ENCODE results near the gene NKX3-2. TPM values are rescaled to one million over a fixed set of nuclear protein-coding genes. Genes with fewer than 3 reads are reported as not detected.

NKX3-2 gene
- total and polyA plus RNA-seq, 2 of the 8 experiments (the other 6 are each of a cell fraction or from before 2014, with no cell fraction given): 0.13 TPM; not detected in 1

DNA sequence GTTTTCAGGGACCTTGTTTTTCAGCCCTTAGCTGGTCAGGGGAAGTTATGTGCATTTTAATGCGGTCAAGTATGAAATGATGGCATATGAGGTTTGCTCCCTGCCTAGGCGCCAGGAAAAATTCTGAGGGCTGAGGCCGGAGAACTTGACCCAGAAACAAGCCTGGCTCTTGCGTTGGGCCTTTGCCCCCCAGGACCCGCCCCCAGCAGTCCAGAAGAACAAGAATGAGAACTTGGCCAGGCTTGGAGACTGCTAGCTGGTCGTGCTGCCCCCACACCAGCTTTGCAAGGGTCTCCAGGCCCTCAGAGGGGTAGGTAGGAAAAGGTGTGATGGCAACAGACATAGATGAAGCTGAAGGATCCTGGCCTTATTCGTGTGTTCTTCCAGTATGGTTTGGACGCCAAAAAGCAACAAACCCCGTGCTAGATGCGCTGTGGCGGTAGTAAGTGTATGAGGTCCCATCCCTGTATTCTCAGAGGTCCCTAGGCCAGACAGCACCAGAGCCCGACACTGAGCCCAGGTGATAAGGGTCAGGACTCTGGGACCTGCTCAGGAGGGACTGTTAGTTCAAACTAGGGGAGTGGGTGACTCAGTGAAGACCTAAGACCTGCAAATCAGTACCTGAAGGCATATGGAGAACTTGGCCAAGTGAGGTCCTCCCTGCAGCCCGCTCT is 10.5 kb downstream of the NKX3-2 start:
- Histone ChIP-seq H3K14ac (ENCODE audit: insufficient read length) (no peak overlapping the region), H2AK5ac (ENCODE audit: low read depth, low read length) (0 out of 2 replicates have a peak overlapping the region, but pooled peaks have one; percentile 26), H3K36me3 (ENCODE audit: control insufficient read depth in 2 of 4, insufficient read depth in 4 of 4, low read length in 3 of 4) (no peaks in the 10 kb centered on the region), H3K4me2 (ENCODE audit: insufficient read depth in 1 of 2, low read depth in 2 of 2, low read length in 2 of 2) (peak overlapping the region; percentile 33 to 52; a peak in 2 of 4 replicates), H2BK5ac (ENCODE audit: low read depth, low read length) (no peak overlapping the region), H3K23me2 (ENCODE audit: low read depth, low read length) (peaks cover 4% of the 10 kb centered on the region), H3K9me3 (ENCODE audit: insufficient read depth in 2 of 2, low read depth in 1 of 2, low read length in 1 of 2) (peaks cover 0 to 3% of the 10 kb centered on the region in 2 experiments; a peak in 2 of 4 replicates), H3K4me3 (ENCODE audit: extremely low read depth in 1 of 4, insufficient read depth in 2 of 4, low read depth in 3 of 4, low read length in 4 of 4) (peak overlapping the region in 1 of 4 experiments; percentile 34; a peak in 1 of 8 replicates), H3K4ac (replicated peaks; ENCODE audit: insufficient read length, low read depth, low read length) (no peak overlapping the region), H3K27me3 (replicated peaks in 1 of 4; ENCODE audit: control insufficient read depth in 3 of 4, extremely low read depth in 1 of 4, insufficient read depth in 3 of 4, low read length in 3 of 4) (peaks cover 89 to 100% (median 98%) of the 10 kb centered on the region in 4 experiments), H3K79me1 (ENCODE audit: low read depth, low read length) (no peaks in the 10 kb centered on the region), H3K4me1 (replicated peaks in 1 of 4; ENCODE audit: control insufficient read depth in 3 of 4, insufficient read depth in 4 of 4, low read length in 3 of 4) (peaks cover 18 to 46% (median 20%) of the 10 kb centered on the region in 4 experiments), H3K27ac (ENCODE audit: low read depth, low read length) (no peak overlapping the region), H3K23ac (ENCODE audit: insufficient read length) (no peak overlapping the region), H3K9ac (replicated peaks in 1 of 4; ENCODE audit: extremely low read depth in 1 of 4, low read depth in 3 of 4, low read length in 3 of 4) (no peak overlapping the region), H2AFZ (ENCODE audit: low read length) (no peak overlapping the region), H2BK12ac (ENCODE audit: low read depth, low read length) (peak overlapping the region; percentile 35; the same call in 1 of the 2 replicates), H3K18ac (ENCODE audit: extremely low read depth, low read length) (no peak overlapping the region), H2BK20ac (ENCODE audit: low read length) (peak overlapping the region; percentile 61; the same call in 1 of the 2 replicates), H4K8ac (ENCODE audit: extremely low read depth, insufficient read depth, low read length) (no peak overlapping the region), H2BK15ac (ENCODE audit: low read length) (no peak overlapping the region), H4K91ac (replicated peaks; ENCODE audit: insufficient read length, low read length) (no peak overlapping the region), H4K20me1 (replicated peaks in 1 of 2; ENCODE audit: control insufficient read depth in 1 of 2, insufficient read depth in 2 of 2, low read length in 2 of 2) (peaks cover 10 to 38% of the 10 kb centered on the region in 2 experiments), H2BK120ac (replicated peaks; ENCODE audit: low read depth, low read length) (no peak overlapping the region), H3K79me2 (ENCODE audit: control insufficient read depth in 1 of 2, insufficient read depth in 2 of 2, low read length in 2 of 2) (no peaks in the 10 kb centered on the region), H4K5ac (ENCODE audit: insufficient read length, low read depth, low read length) (no peak overlapping the region), H3K56ac (replicated peaks; ENCODE audit: insufficient read length, low read depth, low read length) (no peak overlapping the region)
- FAIRE-seq (no peak), DNase-seq (ENCODE audit: low read depth in 1 of 2, low spot score in 2 of 2) (no peak)
- ChIA-PET POLR2A (ENCODE audit: partially characterized antibody) (interaction anchor here (0.9 to 1.8 kb wide), 6 partner anchors 8 to 50 kb away, joined by 3 to 6 read pairs (median 3); partner anchors contain the start of gene NKX3-2), CTCF (ENCODE audit: partially characterized antibody) (interaction anchor here (0.8 to 13.6 kb wide), 10 partner anchors 8 to 333 kb away, joined by 3 to 132 read pairs (median 4); partner anchors contain the start of gene NKX3-2)
- WGBS, 2 experiments (ENCODE audit: extremely low coverage in 1 of 2, insufficient coverage in 1 of 2, insufficient read length in 1 of 2, insufficient replicate concordance in 2 of 2, low coverage in 1 of 2, low lambda C conversion rate in 2 of 2, missing lambda C conversion rate in 1 of 2): 10% methylated on average over 13 of the region's 13 CpGs; no CpG with 5 or more reads in 1 of the 2 experiments
- TF ChIP-seq SP1 (IDR thresholded peaks at IDR 0.05; ENCODE audit: low read depth, low read length): no peak
- TF ChIP-seq RNF2 (IDR thresholded peaks at IDR 0.05; ENCODE audit: borderline replicate concordance, low read depth, low read length, missing control alignments, poor library complexity, severe bottlenecking): peak; percentile 62
- TF ChIP-seq POLR2A (IDR thresholded peaks at IDR 0.05; ENCODE audit: control extremely low read depth in 1 of 2, low read depth in 2 of 2, low read length in 2 of 2): no peak
- TF ChIP-seq YY1 (IDR thresholded peaks at IDR 0.05; ENCODE audit: low read depth, low read length): no peak
- TF ChIP-seq MAFK (IDR thresholded peaks at IDR 0.05; ENCODE audit: low read depth, low read length): no peak
- 0 out of 4 replicates have a peak, but pooled peaks of 1 of the 2 experiments have one; percentile 20 for TF ChIP-seq SIN3A (conservative IDR thresholded peaks at IDR 0.05 in 1 of 2, IDR thresholded peaks at IDR 0.05 in 1 of 2; ENCODE audit: low read depth in 1 of 2, low read length in 2 of 2)
- TF ChIP-seq RXRA (IDR thresholded peaks at IDR 0.05; ENCODE audit: insufficient read depth, low read depth, low read length): no peak
- TF ChIP-seq, protein P1, sequence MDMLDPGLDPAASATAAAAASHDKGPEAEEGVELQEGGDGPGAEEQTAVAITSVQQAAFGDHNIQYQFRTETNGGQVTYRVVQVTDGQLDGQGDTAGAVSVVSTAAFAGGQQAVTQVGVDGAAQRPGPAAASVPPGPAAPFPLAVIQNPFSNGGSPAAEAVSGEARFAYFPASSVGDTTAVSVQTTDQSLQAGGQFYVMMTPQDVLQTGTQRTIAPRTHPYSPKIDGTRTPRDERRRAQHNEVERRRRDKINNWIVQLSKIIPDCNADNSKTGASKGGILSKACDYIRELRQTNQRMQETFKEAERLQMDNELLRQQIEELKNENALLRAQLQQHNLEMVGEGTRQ (IDR thresholded peaks at IDR 0.05; ENCODE audit: low read length): no peak
- no peak for TF ChIP-seq CHD2 (IDR thresholded peaks at IDR 0.05; ENCODE audit: low read length)
- no peak for TF ChIP-seq SP4 (IDR thresholded peaks at IDR 0.05; ENCODE audit: low read length)
- no peak for TF ChIP-seq CEBPB (IDR thresholded peaks at IDR 0.05; ENCODE audit: low read depth, low read length)

All from H1 (cell line).